ENCODE data around the gene UPK1A. TPM values are rescaled to one million over a fixed set of nuclear protein-coding genes. Genes with fewer than 3 reads are reported as not detected.

UPK1A gene
- total and polyA plus RNA-seq, 10 of the 15 experiments (the other 5 are each of a cell fraction or from before 2014, with no cell fraction given) = 0.15 to 1.9 (median 0.26) TPM; not detected in 7

GRCh38 chr19:35628565-35629331 lies 37.6 kb upstream of the UPK1A start, which contains the start of gene RBM42 (continued):
- TF ChIP-seq ELK1 (IDR thresholded peaks at IDR 0.05; ENCODE audit: low read depth, low read length) = no peak; the same call in 1 of the 2 replicates
- TF ChIP-seq ZSCAN29 (IDR thresholded peaks at IDR 0.05) = no peak
- TF ChIP-seq MTA3 (IDR thresholded peaks at IDR 0.05; ENCODE audit: borderline replicate concordance, low read length) = no peak
- no peak for TF ChIP-seq BMI1 (IDR thresholded peaks at IDR 0.05; ENCODE audit: borderline replicate concordance)
- no peak for TF ChIP-seq JUNB (IDR thresholded peaks at IDR 0.05)
- TF ChIP-seq SMARCA5 (IDR thresholded peaks at IDR 0.05) = no peak
- TF ChIP-seq GABPA (IDR thresholded peaks at IDR 0.05; ENCODE audit: low read depth) = peak; percentile 73
- no peak for TF ChIP-seq EP300 (IDR thresholded peaks at IDR 0.05; ENCODE audit: borderline replicate concordance in 1 of 2, control insufficient read depth in 1 of 2, low read depth in 2 of 2, low read length in 2 of 2)
- TF ChIP-seq ZBTB4 (CRISPR knock-in tag; IDR thresholded peaks at IDR 0.05) = peak; percentile 58; the same call in 1 of the 2 replicates
- TF ChIP-seq YY1 (IDR thresholded peaks at IDR 0.05; ENCODE audit: low read depth, low read length) = peak; percentile 43; the same call in 1 of the 2 replicates
- TF ChIP-seq CBX5 (IDR thresholded peaks at IDR 0.05; ENCODE audit: low read depth) = no peak
- TF ChIP-seq CHD4 (IDR thresholded peaks at IDR 0.05) = no peak
- TF ChIP-seq TAF1 (IDR thresholded peaks at IDR 0.05; ENCODE audit: borderline replicate concordance, low read depth, low read length) = peak; percentile 62; the same call in 1 of the 2 replicates
- TF ChIP-seq RELA (IDR thresholded peaks at IDR 0.05; ENCODE audit: borderline replicate concordance, partially characterized antibody) = peak; percentile 93
- no peak for TF ChIP-seq USF2 (IDR thresholded peaks at IDR 0.05; ENCODE audit: borderline replicate concordance, low read depth, low read length)
- TF ChIP-seq LARP7 (IDR thresholded peaks at IDR 0.05) = peak; percentile 59
- no peak for TF ChIP-seq MTA2 (IDR thresholded peaks at IDR 0.05; ENCODE audit: low read depth)
- peak; percentile 66; the same call in 1 of the 2 replicates for TF ChIP-seq HSF1 (IDR thresholded peaks at IDR 0.05; ENCODE audit: low read depth, low read length)
- TF ChIP-seq BRCA1 (IDR thresholded peaks at IDR 0.05; ENCODE audit: low read depth, low read length) = peak; percentile 57; the same call in 1 of the 2 replicates
- TF ChIP-seq NFIC (IDR thresholded peaks at IDR 0.05; ENCODE audit: low read depth, low read length) = 0 out of 2 replicates have a peak, but pooled peaks have one; percentile 28
- TF ChIP-seq MAX (IDR thresholded peaks at IDR 0.05; ENCODE audit: low read depth, low read length) = no peak; the same call in none of the 2 replicates
- peak; percentile 97 for TF ChIP-seq CHD2 (IDR thresholded peaks at IDR 0.05; ENCODE audit: borderline replicate concordance, low read depth, low read length)
- TF ChIP-seq KDM1A (IDR thresholded peaks at IDR 0.05; ENCODE audit: borderline replicate concordance) = no peak
- no peak for TF ChIP-seq MYC (IDR thresholded peaks at IDR 0.05; ENCODE audit: insufficient read depth, insufficient read length, insufficient replicate concordance, low read length, severe bottlenecking)
